BE2C (cell line): ENCODE measurements around the gene INTS4. TPM values are rescaled to one million over a fixed set of nuclear protein-coding genes. Genes with fewer than 3 reads are reported as not detected.
"Not testable (repeated sequence)": the region's sequence is repeated elsewhere in the genome, so short reads cannot be mapped to it uniquely, and the experiment has no call there.

Experiments used
- DNase-seq: peaks from one replicate; pipeline ENCODE4 v3.0.0-alpha.2; 2020
- H3K27me3 ChIP-seq: fragments of 250-450 bp; sonication (Bioruptor Pico); 2 replicates; pipeline ENCODE4 v1.5.1; 2020; ENCODE audit warnings: mild to moderate bottlenecking
- H3K36me3 ChIP-seq: fragments of 250-450 bp; sonication (Bioruptor Pico); 2 replicates; pipeline ENCODE4 v1.5.1; 2020; ENCODE audit warnings: mild to moderate bottlenecking
- H3K4me1 ChIP-seq: fragments of 250-450 bp; sonication (Bioruptor Pico); 2 replicates; pipeline ENCODE4 v1.5.1; 2020
- H3K4me3 ChIP-seq: 2 replicates; pipeline ENCODE4 v1.5.1; 2011; ENCODE audit warnings: low read depth, low read length
- H3K9me3 ChIP-seq: fragments of 250-450 bp; sonication (Bioruptor Pico); 2 replicates; pipeline ENCODE4 v1.5.1; 2020
- polyA plus RNA-seq: library from polyadenylated mRNA; unstranded; fragments of >200 nt; gene quantifications from one replicate; pipeline ENCODE4 v1.2.1, GENCODE V29; 2012; ENCODE audit warnings: low read depth, missing spikeins; ENCODE audit not compliant: insufficient read length, insufficient read depth
- TF ChIP-seq, protein P1 (sequence below): IDR thresholded peaks from 2 replicates; pipeline ENCODE4 v1.5.1; 2012; ENCODE audit warnings: mild to moderate bottlenecking, low read depth, low read length

The INTS4 gene, protein sequence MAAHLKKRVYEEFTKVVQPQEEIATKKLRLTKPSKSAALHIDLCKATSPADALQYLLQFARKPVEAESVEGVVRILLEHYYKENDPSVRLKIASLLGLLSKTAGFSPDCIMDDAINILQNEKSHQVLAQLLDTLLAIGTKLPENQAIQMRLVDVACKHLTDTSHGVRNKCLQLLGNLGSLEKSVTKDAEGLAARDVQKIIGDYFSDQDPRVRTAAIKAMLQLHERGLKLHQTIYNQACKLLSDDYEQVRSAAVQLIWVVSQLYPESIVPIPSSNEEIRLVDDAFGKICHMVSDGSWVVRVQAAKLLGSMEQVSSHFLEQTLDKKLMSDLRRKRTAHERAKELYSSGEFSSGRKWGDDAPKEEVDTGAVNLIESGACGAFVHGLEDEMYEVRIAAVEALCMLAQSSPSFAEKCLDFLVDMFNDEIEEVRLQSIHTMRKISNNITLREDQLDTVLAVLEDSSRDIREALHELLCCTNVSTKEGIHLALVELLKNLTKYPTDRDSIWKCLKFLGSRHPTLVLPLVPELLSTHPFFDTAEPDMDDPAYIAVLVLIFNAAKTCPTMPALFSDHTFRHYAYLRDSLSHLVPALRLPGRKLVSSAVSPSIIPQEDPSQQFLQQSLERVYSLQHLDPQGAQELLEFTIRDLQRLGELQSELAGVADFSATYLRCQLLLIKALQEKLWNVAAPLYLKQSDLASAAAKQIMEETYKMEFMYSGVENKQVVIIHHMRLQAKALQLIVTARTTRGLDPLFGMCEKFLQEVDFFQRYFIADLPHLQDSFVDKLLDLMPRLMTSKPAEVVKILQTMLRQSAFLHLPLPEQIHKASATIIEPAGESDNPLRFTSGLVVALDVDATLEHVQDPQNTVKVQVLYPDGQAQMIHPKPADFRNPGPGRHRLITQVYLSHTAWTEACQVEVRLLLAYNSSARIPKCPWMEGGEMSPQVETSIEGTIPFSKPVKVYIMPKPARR
- 56.4 TPM for polyA plus RNA-seq

DNA sequence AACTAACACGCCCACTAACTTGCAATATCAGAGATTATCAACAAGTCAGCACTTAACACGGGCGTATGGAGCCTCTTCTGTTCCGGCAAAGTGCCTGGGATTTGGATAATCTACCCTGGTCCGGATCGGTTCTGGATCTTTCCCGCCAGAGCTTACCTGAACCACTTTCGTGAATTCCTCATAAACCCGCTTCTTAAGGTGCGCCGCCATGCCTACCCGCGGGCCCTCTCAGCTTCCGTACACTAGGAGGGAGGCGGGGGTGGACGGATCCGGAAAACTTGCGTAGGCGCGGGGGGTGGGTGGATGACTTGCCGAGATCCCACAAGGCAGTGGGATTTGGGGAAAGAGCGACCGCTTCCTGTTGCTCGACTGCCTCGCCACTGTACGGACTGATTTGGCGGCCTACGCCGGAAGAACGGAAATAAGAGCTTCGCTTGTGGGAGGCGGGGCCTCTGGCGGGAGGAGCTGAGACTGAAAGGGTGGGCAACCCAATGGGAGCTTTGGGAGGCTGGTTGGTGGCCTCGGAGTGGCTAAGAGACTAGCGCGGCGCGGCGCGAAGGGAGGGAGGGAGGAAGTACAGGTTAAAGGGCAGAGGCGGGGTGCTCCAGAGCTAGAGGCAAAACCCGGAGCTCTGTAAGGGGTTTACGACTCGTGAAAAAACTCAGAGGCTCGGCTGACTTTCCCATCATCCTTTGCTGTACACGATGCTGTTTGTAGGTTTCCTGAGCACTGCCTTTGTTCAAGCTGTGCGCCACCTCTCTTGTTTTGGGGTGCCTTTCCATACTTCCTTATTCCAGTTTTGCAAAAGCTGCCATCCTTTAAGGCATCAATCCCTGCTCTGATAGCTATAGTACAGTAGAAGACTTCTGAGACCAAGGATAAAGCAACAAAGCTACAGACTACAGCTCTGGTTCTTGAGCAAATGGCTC lies at the start of gene INTS4:
INTS4 (minus strand) TSS at position 235 of the 929 bp plus-strand sequence; CDS start at position 210, 25 bp downstream.
- H3K4me1 ChIP-seq = no peaks in the 10 kb centered on the region
- DNase-seq = peak; percentile 100
- H3K36me3 ChIP-seq = peaks cover 9% of the 10 kb centered on the region
- TF ChIP-seq, protein P1, sequence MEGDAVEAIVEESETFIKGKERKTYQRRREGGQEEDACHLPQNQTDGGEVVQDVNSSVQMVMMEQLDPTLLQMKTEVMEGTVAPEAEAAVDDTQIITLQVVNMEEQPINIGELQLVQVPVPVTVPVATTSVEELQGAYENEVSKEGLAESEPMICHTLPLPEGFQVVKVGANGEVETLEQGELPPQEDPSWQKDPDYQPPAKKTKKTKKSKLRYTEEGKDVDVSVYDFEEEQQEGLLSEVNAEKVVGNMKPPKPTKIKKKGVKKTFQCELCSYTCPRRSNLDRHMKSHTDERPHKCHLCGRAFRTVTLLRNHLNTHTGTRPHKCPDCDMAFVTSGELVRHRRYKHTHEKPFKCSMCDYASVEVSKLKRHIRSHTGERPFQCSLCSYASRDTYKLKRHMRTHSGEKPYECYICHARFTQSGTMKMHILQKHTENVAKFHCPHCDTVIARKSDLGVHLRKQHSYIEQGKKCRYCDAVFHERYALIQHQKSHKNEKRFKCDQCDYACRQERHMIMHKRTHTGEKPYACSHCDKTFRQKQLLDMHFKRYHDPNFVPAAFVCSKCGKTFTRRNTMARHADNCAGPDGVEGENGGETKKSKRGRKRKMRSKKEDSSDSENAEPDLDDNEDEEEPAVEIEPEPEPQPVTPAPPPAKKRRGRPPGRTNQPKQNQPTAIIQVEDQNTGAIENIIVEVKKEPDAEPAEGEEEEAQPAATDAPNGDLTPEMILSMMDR = no peak; the same call in 1 of the 2 replicates
- H3K9me3 ChIP-seq = no peaks in the 10 kb centered on the region
- peak within 1 kb of the TSS; percentile 83 for H3K4me3 ChIP-seq
- no peaks in the 10 kb centered on the region for H3K27me3 ChIP-seq

- Histone ChIP-seq H3K9me3 (peaks cover 4% of the 10 kb centered on the region), H3K4me1 (peaks cover 29% of the 10 kb centered on the region), H3K27me3 (no peaks in the 10 kb centered on the region), H3K4me3 (no peak overlapping the region), H3K36me3 (no peaks in the 10 kb centered on the region)
- TF ChIP-seq, protein P1 = no peak
- DNase-seq = no peak
These were observed 47.5 kb upstream of the INTS4 start for GRCh38 chr11:78041843-78042440.

DNA sequence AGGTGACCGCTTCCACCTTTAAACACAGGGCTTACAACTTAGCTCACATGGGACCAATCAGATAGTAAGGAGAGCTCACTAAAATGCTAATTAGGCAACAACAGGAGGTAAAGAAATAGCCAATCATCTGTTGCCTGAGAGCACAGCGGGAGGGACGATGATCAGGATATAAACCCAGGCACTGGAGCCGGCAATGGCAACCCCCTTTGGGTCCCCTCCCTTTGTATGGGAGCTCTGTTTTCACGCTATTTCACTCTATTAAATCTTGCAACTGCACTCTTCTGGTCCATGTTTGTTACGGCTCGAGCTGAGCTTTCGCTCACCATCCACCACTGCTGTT lies 46.9 kb upstream of the INTS4 start:
- DNase-seq, H3K9me3 ChIP-seq, H3K4me3 ChIP-seq, H3K27me3 ChIP-seq, H3K36me3 ChIP-seq: not testable (repeated sequence)
- peaks cover 32% of the 10 kb centered on the region for H3K4me1 ChIP-seq

DNA sequence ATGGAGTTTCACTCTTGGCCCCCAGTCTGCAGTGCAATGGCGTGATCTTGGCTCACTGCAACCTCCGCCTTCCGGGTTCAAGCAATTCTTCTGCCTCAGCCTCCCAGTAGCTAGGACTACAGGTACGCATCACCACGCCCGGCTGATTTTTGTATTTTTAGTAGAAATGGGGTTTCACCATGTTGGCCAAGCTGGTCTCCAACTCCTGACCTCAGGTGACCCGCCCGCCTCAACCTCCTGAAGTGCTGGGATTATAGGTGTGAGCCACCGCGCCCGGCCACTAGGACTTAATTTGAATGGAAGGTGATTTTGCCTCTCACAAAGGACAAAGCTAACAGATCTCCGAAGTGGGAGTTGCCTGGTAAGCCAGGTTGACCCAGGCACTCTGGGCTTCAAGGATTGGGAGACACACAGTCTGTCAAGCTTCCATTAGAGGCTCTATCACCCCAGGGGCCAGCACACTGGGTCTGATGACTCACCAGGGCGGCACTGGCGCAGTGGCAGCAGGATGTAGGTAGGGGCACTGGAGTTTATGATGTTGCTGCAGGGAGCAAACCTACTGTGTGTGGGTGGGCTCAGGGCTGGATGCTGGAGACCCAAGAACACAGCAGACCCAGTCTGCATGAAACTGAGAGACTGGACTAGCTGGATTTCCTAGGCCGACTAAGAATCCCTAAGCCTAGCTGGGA lies 46.4 kb upstream of the INTS4 start:
- H3K9me3 ChIP-seq = peaks cover 4% of the 10 kb centered on the region
- no peak overlapping the region for H3K4me3 ChIP-seq
- peaks cover 32% of the 10 kb centered on the region for H3K4me1 ChIP-seq
- DNase-seq = peak; percentile 64
- no peaks in the 10 kb centered on the region for H3K36me3 ChIP-seq
- TF ChIP-seq, protein P1 = no peak
- no peaks in the 10 kb centered on the region for H3K27me3 ChIP-seq

DNA sequence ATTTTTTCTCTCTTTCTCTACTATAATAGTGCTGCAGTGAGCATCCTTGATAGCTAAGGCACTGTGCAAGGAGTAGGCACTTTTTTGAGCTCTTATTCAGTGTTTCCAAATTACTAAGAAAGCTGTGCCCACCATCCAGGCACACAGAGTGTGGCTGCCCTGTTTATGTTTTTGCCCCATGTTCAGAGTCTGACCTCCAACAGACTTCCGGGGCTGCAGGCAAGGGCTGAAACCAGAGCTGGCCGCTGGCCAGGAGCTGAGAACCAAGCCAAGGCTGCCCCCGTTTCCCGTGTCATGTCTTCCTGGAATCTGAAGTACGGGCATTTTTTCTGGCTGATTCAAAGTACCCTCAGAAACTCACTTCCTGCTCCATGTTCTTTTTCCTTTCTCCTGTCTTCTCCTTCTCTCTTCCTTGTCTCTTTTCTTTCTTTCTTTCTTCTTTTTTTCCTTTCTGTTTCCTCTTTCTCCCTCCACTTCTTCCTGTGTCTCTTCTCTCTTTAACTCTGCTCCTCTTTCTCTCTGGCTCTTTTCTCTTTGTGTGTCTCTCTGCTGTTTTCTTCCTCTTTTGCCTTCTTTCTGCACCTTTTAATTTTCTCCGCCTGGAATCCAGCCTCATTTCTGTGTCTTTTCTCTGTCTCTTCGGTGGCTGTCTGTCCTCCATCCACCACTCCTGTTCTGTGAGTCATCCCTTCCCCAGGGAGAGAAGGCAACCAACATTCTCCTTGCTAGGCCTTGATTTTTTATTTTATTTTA lies 45.6 kb upstream of the INTS4 start:
- H3K9me3 ChIP-seq = peaks cover 4% of the 10 kb centered on the region
- TF ChIP-seq, protein P1 = no peak
- peak; percentile 91 for DNase-seq
- H3K27me3 ChIP-seq = no peaks in the 10 kb centered on the region
- H3K4me3 ChIP-seq = peak overlapping the region; percentile 18; the same call in 1 of the 2 replicates
- no peaks in the 10 kb centered on the region for H3K36me3 ChIP-seq
- peaks cover 32% of the 10 kb centered on the region for H3K4me1 ChIP-seq
